Activated CD8-positive, alpha-beta memory T cell treated with anti-CD3 and anti-CD28 coated beads, Interleukin-2, amount 50 U/mL, for 1 hour (primary cell): ENCODE data around the gene SLC16A12.

Source experiments
- DNase-seq: peaks from one replicate; pipeline ENCODE4 v3.0.0-alpha.2; 2020; ENCODE audit errors: extremely low read depth

SLC16A12 gene

DNA sequence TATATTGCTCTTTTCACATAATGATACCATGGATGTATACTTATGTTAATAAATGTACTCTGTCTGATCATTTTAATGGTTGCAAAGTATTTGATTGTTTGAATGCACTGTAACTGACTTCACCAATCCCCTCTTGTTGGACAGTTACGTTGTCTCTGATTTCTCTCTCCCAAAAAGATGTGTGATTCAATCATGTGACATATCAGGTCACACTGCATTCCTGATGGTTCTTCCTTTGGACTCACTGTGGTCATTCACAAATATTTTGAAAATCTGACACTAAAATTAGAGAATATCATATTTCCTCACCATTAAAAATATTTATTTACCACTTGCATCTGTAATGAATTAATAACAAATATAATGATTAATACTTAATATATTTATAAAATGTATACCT lies 22.2 kb downstream of the SLC16A12 start:
- no peak for DNase-seq

DNA sequence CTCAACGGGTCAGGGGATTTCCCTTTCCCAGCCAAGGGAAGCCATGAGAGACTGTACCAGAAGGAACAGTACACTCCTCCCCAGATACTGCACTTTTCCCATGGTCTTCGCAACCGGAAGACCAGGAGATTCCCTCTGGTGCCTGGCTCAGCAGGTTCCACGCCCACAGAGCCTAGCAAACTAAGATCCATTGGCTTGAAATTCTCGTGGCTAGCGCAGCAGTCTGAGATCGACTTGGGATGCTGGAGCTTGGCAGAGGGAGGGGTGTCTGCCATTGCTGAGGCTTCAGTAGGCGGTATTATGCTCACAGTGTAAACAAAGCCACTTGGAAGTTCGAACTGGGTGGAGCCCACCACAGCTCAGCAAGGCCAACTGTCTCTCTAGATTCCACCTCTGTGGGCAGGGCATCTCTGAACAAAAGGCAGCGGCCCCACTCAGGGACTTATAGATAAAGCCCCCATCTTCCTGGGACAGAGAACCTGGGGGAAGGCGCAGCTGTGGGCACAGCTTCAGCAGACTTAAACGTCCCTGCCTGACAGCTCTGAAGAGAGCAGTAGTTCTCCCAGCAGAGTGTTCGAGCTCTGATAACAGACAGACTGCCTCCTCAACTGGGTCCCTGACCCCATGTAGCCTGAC lies 29.6 kb downstream of the SLC16A12 start:
- no peak for DNase-seq

DNA sequence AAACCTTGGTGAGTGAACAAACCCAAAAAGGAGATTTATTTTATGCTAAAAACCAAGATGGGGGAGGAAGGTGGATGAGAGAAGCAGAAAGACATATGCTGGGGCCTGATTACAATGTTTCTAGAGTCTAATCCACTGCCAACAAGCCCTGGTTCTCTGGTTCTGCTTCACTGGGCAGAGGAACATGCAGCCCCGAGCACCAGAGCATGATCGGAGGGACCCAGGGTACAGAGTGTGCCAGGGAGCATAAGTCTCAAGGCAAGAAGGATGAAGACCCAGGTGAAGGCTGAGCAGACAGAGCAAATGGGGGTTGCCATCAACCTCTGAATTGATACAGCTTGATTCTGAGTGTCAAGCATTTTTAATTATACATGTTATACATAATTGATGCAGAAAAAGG lies 30.7 kb downstream of the SLC16A12 start:
- DNase-seq: no peak

DNA sequence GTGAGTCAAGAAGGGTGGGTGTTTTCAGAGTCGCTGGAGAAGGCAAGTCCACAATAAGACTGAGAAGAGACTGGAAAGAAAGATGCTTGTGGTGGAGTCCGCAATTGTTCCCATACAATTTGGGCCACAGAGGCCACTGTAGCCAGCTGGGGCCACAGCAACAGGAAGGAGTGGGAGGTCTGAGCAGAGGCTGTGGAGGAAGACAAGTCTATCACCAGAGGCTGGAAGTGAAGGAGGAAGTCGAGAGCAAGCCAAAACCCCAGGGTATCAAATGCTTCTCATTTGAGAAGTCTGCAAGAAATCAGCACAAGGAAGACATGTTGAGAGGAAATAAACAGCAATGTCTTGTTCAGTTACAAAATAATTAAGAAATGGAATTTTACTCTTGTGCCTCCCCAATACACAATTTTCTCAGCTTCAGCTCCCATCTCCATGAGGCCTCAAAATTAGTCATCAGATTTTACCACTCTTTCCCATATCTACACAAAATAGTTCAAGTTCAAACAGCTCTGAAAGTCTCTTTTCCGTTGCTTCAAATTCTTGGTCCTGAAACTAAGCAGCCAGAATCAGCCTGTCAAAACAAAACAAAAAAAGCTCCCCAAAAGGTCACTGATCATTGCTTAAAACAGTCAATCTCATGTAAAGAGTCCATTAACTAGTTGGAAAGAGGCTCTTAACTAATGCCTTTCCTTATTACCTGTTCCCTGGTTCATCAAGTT lies 31.6 kb downstream of the SLC16A12 start:
- DNase-seq: no peak

DNA sequence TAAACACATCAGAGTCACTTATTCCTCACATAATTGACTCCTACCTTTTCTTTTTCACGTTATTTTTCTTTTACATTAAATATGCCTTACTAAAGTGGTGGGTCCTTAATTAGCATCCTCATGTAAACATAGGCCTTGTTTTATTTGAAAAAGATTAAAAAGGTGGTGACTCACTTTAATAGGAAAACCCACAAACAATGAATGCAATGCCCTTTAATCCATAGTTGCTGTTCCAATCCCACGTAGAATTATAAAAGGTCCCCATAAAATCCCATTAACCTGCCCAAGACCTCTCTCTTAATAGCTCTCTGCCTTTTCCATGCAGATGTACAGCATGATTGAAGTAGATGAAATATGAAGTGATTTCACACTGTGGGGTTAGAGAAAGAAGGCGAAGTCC lies 32.2 kb downstream of the SLC16A12 start:
- DNase-seq: no peak

DNA sequence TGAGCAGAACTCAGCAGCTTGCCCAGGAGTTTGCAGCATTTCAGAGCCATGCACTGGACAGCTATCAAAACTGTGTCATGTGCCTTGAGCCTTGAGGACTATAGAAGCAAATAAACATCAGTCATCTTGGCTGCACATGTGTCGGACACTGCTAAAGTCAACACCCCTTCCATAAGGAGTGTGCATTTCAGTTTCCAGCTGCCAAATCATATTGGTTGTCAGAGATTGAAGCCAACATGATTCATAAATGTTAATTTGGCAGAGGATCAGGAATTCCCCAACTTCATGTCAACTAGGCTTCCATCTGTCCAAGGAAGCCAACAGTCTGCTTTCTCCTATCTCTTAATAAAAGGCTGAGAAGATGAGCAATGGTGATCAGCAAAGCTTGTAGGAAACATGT lies 32.8 kb downstream of the SLC16A12 start:
- DNase-seq: no peak

DNA sequence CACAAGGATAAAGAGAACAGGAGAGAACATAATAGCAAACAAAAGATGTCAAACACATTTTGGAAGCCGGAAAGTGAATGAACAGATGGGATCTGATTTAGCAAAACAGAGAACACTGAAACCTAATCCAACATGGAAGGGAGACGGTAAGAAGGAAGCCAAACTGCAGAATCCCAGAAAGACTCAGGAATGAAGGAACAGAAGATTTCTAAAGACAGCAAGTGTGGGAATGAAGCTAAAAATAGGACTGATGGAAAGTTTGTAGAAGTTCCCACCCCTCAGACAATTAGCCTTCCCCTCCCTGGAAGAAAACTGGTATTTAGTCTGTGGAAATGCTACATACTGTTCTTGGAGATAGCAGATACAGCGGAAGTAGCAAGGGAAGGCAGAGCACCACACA lies 40.8 kb downstream of the SLC16A12 start:
- DNase-seq: no peak

DNA sequence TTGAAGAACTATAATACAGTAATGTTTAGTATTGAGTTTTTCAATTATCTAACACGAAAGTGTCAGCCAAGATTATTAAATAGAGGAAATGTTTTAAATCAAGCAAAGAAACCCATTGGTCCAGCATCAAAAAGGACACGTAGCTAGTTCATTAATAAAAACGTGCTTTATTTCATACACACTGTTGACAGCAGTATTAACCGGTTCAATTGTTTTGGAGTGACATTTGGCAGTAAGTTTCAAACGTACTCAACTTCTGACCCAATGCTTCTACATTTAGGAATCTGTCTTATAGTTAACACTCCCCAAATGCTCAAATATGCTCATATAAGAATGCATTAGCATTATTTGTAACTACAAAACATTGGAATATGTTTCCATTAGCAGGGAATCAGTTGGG lies 41.3 kb downstream of the SLC16A12 start:
- no peak for DNase-seq

DNA sequence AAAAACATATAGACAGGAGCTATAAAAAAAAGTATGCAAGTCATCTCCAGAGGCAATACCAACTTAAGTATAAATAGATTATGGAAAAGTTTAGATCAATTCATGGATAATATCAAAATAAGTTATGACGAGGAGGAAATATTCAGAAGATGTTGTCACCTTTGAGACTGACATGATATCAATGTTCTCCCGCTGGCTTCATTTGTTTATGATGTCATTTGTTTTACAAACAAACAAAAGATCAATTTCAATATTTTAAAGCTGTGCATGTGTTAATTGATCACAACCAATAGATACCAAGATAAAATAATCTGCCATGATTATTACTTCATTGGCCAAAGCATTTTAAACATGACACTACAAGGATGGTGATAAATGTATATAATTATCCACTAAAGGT lies 43.5 kb downstream of the SLC16A12 start:
- no peak for DNase-seq

DNA sequence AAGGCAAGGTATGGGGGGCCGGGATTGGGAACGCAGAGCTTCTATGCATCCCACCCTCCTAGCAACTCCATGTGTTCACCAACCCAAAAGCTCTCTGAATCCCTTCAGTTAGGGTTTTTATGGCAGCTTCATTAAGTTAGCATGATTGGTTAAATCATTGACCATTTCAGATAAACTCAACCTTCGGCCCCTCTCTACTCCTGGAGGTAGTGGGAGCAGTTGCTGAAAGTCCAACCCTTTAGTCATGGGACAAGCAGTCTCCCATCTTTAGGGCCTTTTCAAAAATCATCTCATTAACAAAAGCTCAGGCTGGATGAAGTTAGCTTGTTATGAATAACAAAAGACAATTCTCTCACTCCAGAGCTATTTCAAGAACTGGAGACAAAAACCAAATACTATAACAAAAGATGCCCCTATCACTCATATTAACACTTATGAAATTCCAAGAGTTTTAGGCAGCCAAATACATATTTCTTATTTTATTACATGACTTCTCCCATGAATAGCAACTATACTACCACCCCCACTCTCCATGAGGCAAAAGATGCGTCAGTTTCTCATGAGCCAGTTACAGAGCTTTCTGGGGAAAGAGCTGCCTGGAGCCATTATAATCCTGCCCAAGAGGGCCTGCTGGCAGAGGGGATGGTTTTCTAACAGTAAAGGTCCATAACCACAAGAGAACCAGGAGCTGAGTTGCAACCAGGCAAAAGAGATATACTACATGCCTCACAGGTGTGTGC lies 44.6 kb downstream of the SLC16A12 start:
- DNase-seq: no peak

DNA sequence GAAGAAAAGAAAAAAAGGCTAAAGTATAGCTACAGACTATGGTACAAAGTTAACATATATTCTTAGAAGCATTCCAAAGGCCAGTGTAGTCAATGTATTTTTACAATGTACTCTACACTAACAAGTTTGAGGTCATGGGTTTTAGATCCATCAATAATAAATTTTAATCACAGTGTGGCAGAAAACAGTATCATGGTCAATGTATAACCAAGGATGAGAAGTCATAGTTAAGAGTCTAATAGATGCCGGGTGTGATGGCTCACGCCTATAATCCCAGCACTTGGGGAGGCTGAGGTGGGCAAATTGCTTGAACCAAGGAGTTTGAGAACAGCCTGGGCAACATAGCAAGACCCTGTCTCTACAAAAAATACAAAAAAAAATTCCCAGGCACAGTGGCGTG lies 53.1 kb downstream of the SLC16A12 start:
- no peak for DNase-seq

DNA sequence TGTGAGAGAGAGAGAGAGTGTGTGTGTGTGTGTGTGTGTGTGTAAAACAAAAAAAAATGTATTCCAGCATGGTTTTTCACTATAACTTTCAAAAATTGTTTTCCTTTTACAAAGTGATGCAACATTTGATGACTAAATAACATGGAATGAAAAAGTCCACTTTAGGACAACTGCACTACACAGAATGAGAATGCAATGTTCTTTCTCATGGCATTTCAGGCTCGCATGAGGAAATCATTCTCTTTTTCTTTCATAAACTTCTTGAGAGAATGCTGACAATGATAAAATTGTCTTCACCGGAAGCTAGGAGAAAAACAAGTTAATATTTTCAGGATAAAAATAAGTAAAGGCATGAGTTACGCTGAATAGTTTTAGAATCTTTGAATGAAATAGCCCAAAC lies 53.7 kb downstream of the SLC16A12 start:
- DNase-seq: no peak

DNA sequence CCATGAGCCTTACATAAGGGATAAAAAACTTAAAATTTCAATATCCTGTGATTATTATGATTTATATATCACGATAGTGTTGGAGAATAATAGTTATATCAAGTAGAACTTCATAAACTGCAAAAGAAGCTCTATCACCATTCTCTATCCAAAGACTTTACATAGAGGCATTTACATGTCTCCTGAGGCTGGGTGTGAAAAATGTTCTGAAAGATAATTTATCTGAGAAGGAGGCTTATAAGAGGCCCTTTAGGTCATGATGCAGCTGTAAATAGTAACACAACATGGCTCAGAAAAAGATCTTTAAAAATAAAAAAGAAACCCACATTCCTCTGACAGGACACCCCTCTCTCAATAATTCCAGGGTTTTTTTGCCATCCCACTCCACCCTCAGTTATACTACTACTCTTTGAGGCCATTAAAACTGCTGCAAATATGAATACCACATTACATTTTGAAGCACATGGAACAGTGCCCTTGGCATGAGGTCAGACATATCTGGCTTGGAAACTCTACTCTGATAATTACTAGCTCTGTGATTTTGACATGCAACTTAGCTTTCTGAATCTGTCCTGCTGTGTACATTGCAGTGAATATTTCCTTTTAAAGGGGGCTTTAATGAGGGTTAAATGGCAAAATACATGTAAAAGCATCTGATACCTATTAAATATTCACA lies 55.5 kb downstream of the SLC16A12 start:
- no peak for DNase-seq

DNA sequence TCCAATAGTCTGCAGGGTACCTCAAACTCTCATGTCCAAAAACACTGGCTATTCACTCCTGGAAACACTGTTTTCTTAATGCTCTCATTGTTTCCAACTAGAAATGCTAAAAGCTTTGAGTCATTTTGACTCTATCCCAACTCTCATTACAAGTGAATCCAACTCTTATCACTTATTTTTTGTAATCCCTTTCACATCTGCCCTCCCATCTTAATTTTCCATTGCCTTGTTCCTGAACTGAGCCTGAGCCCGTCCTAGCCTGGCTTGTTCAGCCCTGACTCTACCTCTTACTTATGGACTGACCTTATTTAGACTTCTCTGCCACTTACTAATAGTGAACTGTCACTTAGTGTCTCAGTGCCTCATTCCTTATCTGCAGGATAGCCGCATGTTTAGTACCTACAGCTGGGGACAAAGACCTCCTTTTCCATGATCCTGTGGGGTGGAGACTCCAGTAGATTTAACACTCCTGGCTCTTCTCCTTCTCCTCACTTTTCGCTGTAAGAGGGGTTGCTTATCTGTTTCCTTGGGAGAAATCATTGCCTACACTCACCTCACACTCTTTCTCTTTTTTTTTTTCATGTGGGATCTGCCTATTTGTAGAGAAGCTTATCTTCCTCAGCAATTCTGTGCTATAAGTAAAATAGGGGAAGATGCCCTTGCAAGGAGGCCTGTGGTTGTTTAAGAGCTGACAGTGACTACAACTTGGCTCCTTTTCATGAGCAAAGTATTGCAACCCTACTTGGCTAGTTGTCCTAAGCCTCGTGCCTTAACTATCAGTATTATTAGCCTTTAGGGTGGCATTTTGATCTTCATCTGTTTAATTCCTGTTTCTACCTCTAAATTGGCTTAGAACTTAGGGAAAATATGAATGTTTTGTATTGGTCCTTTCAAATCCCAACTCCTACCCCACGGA lies 56.4 kb downstream of the SLC16A12 start:
- DNase-seq: no peak

DNA sequence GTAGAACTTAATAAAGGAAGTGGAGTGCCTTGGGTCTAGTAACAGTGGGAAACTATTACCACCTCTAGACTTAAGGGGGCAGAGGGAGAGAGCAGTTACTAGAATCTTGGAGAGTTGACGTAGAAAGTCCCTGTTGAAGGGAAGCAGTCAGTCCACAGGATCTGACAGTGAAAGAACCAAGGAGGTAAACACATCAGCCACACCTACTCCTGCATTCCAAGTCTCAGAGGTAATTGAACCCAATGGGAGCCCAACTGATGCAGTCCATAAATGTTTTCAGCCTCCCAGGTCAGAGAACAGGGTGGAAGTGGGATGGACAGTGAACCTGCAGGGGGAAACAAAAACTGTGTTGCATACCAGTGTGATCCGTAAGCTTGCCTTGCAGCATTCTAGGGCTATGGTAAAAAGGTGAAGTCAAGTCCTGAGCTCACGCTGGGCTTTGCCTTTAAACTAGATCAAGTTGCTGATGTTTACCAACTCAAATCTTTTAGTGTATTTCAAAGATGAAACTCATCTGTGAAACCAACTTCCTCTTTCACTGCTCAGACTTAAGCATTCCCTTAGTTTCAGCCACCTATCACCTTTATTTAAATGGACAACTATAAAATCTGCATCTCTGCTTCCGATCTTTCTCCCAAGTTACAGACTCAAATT lies 57.2 kb downstream of the SLC16A12 start:
- no peak for DNase-seq

DNA sequence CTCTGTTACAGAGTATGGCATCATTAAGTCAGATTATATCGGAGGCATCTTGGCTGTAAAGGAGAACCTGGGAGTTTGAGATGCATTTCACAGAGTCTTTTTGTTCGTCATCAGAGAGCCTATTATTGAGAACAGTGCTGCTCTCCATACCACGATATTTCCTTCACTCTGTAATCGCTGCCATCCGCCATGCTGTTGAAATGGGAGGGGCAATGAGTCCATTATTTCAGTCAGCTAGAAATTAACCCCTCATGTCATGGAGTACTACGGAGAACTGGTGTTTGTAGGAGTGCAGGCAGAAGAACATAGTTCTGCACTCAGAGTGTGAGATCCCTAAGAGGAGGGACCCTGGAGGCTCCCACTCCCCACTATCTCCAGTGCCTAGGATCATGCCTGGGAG lies 59.2 kb downstream of the SLC16A12 start:
- DNase-seq: no peak

DNA sequence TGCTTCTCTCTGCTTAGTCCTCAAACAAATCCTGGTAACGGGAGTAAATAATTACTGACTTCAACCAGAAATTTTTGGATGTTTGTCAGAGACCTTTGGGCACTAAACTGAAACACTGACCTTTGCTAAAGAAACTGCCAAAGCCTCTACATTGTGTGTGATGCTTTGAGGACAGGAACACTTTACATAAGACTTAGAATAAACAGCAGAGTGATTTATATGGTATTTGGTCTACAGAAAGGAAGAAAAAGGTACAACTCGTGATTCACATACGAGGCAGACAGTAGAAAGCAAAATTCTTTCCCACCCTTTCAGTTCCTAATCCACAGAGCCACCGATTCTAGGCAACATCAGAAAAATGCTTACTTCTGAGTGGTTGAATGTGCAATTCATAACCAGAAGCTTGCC lies 59.8 kb downstream of the SLC16A12 start:
- no peak for DNase-seq

DNA sequence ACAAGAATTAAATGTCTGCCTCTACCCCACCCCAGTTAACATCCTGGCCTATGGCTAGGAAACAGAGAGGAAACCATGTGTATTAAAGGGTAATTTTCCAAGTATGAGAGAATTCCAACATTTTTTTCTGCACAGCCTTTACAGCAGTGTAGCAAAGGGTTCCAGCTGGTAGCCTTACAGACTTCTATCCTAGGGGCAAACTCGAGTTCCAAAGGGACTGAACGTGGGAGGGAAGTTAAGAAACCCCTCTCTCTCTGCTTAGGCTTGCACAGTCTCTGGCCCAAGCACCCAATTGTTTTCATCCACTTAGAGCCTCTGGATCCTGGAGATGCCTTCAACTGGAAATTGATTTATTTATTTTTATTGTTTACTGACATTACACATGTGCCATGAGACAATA lies 60.3 kb downstream of the SLC16A12 start:
- no peak for DNase-seq

DNA sequence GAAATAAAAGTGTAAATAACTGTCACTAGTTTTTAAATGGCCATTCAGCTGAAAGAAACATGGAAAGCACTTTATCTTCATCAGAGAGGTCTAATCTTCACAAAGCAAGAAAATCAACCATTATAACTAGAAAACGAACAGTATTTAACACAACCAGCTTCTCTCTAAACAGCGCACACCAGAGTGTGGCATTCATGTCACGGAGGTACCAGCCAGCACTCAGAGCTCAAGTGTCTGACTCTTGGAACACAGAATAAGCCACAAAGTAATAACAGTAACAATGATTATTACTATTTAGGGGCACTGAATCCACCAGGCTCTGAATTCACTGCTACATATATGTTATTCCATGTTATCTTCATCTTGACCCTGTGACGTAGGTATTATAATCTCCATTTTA lies 60.9 kb downstream of the SLC16A12 start:
- no peak for DNase-seq

DNA sequence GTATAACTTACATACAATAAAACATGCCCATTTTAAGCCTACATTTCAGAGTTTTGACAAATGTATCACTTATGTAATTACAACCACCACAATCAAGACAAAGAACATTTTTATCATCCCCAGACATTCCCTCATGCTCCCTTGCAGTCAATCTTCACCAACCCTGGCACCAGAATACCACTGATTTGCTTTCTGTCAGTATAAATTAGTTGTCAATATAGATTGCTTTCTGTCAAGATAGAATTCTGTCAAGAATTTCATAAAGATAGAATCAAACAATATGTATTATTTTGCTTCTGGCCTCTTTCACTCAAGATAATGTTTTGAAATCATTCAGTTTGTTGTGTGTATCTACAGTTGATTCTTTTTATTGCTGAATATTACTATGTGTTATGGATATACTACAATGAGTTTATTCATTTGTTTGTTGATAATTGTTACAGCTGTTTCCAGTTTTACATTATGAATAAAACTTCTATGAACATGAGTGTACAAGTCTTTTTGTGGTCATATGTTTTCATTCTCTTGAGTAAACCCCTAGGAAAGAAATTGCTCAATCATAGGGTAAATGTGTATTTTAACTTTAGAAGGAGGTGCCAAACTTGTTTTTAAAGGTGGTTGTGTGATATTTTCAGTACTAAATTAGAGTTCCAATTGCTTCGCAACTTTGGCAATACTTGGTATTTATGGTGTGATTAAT lies 64.1 kb downstream of the SLC16A12 start:
- DNase-seq: no peak
